Activated CD4-positive, CD25-positive, alpha-beta regulatory T cell treated with anti-CD3 and anti-CD28 coated beads, Interleukin-2, amount 50 U/mL, for 24 hours (primary cell): ENCODE measurements around the gene GCLM.
A peak's percentile ranks its signal among the peaks of the same experiment; 100 is the strongest.
"Not testable (repeated sequence)": the region's sequence is repeated elsewhere in the genome, so short reads cannot be mapped to it uniquely, and the experiment has no call there.

Experiments
- ATAC-seq, 2 donors: fragments of 150-1000 bp; cut with Tn5 transposase; one replicate each; pipeline ENCODE4 v1.10.0; 2021; ENCODE audit warnings: mild to moderate bottlenecking in 1 of 2, moderate library complexity in 1 of 2

The GCLM gene

DNA sequence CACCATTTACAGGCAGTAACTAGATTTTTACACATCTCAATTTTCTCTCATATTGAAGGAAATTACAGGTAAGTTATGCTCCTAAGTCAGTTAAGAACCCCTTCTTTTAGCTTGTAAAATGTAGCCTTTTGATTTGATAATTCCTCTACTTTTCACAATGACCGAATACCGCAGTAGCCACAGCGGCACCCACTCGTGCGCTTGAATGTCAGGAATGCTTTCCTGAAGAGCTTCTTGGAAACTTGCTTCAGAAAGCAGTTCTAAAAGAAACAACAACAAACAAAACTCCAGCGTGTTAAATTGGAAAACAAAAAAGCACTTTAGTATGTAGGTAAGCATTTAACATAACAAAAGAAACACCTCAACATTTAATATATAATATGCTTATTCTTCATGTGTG, 20.3 kb downstream of the GCLM start:
- ATAC-seq = no peak

DNA sequence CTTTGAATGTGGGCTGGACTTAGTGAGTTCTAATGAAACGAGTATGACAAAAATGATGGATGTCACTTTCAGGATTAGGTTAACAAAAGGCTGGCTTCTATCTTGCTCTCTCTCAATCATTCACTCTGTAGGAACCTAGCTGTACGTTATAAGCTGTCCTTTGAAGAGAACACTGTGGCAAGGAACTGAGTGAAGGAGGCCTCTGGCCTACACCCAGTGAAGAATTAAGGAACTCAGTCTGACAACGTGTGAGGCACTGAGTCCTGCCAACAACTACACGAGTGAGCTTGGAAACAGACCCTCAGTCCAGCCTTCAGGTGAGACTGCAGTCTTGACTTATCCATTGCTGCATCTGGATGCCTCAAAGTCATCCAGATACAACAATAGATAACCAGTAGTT, 27.0 kb downstream of the GCLM start:
- no peak for ATAC-seq

DNA sequence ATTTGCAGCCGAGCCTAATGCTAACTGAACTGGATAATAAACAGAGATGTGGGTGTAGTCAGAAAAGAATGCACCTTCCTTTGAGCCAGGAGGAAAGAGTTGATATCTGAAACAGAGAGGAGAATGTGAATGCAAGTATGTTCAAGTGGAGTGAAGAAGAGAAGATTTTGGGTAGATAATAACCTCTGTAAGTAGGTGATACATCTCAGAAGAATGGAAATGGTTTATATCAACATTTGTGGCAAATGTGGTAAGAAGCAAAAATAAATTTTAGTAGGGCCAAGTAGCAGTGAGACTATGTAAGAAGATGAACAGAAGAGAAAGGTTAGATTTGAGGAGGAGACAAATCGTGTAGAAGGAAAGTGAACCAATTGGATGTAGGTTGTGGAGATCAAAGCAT, 28.5 kb downstream of the GCLM start:
- no peak for ATAC-seq

DNA sequence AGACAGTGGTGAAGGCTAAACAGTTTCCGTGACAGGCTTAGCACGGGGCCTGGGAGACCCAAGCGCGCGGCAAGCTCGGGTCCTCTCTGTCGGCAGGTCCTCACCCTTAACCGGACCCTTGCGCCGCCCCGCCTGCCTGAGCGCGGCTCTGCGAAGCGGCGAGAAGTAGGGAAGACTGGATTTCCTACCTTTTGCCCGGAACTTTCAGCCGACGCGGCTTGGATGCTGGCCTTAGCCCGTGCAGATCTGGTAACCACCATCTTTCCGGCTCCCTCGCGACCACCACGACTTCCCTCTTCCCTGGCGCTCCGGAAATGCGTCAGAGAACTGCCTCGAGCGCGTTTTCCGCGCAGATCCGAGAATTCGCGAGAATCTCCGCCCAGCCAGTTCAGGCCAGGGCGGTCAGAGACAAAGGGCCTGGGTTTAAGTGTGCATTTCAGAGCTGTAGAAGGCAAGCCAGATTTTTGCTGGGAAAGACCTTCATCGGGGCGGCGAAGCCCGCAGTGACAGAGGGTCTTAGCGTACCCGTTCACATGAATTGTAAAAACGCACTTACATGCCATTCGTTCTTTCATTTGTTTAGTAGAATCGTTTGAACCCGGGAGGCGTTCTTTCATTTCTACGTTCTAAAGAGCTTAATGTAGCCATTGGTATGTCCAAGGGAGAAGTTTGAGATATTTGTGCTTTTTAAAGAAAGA, 30.2 kb downstream of the GCLM start, which contains the start of gene DNTTIP2:
Gene DNTTIP2 (minus strand): TSS at position 318 of the 698 bp plus-strand sequence. CDS start 58 bp downstream, at position 260.
- ATAC-seq = peak; percentile 90 to 91

DNA sequence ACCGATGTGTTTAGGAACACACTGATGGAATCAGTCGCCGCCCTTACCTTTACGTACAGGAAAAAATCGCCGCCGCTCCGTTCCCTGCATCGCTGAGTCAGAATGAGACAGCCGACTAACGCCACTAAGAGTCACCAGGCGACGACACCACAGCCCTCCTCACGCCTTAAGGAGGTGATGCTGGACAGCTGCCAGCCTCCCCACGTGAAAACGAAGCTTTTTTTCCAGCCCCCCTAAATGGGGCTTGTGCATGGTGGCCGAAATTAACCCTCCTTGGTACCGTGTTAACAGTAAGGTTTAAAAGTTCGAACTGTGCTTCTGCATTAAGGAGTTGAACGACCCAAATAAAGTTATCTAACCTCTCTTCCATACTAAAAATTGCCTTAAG, 30.7 kb downstream of the GCLM start:
- ATAC-seq = peak; percentile 66 to 77

DNA sequence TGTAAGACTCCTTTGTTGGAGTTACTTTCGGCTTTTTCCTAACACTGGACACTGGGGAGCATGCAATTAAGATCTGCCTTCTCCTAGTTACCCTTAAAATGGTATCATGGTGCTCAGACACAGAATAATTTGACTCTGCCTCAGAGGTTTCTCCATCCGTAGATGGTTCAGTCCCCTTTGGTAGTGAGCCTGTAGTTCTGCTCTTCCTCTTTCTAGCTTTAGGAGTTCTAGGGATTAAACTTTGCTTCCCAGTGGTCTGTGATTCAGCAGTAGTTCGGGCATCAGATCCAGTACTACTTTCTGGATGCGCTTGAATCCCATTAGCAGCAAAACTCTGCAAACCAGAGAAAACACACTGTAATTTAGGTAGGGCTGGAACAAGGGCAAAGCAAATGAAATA, 31.7 kb downstream of the GCLM start:
- no peak for ATAC-seq

DNA sequence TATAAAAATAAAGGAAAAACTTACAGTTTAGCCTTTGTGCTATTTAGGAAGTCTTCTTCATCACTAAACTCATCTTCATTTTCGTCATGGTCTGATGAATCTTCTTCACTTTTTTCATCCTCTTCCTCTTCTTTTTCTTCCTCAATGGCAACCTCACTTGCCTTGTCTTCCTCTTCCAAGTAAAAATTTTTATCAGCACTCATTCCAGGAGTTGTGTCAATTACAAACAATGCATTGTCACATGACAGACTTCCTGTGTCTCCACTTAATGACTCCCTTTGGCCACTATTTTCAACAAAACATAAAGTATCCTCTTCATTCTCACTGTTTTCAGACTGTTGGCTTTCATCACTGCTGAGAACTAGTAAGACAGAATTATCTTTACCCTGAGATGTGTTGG, 33.0 kb downstream of the GCLM start:
- ATAC-seq = no peak

DNA sequence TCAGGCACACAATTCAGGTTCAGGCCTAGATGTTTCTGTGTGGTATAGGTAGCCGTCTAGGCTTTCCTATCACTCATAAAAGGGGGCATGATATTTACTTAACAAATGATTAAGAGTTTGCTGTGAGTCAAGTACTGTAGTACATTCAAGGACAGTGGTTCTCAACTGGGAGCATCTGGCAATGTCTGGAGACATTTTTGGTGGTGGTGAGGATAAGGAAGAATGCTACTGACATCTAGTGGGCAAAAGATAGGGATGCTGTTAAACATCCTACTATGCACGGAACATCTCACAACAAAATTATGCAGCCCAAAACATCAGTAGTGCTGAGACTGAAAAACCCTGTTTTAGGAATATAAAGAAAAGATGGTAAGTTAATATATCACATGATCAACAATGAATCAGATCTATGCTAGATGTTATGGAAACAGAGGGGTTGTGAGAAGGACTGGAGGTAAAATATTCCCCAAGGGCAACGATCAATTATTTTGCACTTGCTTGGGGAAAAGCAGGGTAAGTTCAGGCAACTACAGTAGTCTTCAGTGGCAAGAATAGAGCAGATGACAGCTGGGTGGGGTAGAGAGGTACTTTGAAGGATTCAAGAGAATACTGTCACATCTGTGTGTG, 35.1 kb downstream of the GCLM start:
- no peak for ATAC-seq

DNA sequence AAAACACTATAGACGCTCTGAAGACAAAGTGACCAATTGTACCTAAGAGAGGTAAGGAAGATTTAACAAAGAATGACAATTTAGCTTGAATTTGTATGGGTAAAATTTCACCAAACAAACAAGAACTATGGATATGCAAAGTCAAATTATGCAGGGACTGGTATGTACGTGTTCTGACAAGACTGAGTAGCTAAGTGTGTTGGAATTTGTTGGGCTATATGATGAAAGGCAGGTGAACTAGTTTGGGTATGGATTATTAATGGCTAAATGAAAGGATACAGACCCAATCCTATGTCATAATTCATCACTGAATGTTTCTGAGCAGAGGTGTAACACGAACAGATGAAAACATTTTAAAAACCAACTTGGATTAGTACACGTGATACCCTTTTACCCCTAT, 37.9 kb downstream of the GCLM start:
- ATAC-seq = no peak

DNA sequence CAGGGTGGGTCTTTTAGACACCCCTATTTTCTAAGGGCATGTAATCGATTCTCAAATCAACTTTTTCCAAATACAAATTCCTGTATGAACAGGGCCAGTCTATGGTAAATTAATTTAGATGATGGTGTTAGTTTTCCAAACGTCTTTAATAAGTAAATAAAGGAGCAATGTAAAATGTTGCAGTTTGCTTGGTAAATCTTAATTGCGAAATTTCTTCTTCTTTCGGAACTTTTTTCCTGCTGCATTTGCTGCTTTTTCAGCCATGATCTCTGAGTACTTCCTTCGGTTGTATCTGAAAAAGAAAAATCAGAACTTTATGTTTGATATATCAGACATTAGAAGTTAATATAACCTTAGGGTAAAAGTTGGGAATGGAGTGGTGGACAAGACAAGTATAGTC, 39.6 kb downstream of the GCLM start:
- ATAC-seq = no peak

DNA sequence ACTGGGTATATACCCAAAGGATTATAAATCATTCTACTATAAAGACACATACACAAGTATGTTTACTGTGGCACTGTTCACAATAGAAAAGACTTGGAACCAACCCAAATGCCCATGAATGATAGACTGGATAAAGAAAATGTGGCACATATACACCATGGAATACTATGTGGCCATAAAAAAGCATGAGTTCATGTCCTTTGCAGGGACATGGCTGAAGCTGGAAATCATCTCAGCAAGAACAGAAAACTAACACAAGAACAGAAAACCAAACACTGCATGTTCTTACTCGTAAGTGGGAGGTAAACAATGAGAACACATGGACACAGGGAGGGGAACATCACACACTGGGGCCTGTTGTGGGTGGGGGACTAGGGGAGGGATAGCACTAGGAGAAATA, 40.7 kb downstream of the GCLM start:
- not testable (repeated sequence) for ATAC-seq

DNA sequence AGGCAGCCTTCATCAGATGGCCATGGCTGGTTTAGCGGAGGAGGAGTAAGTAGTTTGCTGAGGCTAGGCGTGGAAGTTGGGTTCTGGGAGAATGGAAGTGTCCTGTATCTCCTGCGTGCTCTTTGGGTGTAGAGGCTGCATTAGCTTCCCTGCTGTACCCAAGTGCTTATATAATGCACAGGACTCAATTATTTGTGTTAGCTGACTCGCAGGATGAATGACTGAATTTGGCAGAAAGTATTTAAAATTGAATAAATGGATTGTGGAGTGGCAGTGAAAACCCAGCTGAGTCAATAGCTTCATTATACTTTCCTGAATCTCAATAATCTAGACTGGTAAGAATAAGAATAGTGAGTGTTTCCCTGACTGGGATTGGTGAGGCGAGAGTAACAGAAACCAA, 44.0 kb downstream of the GCLM start:
- peak in 1 of 2 donors; percentile 10 for ATAC-seq

DNA sequence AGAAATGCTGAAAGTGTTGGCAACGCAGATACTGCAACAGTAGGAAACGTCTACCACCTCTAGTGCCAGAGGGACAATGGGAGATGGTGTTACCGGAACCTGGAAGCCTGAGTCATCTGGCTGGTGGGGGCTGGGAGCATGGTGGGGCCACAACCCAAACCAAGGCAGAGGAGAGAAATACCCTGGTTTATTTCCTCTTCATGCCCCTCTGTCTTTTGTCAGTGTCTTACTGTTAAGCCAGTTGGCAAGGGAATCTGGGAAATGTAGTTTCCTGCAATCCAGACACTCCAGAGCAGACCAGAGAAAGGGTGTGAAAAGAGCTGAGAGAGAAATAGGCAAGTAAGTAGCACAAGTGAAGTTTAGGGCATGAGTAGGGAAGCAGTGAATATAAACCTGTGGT, 45.1 kb downstream of the GCLM start:
- ATAC-seq = no peak

DNA sequence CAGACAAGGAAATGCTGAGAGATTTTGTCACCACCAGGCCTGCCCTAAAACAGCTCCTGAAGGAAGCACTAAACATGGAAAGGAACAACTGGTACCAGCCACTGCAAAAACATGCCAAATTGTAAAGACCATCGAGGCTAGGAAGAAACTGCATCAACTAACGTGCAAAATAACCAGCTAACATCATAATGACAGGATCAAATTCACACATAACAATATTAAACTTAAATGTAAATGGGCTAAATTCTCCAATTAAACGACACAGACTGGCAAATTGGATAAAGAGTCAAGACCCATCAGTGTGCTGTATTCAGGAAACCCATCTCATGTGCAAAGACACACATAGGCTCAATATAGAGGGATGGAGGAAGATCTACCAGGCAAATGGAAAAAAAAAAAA, 51.6 kb downstream of the GCLM start:
- not testable (repeated sequence) for ATAC-seq

DNA sequence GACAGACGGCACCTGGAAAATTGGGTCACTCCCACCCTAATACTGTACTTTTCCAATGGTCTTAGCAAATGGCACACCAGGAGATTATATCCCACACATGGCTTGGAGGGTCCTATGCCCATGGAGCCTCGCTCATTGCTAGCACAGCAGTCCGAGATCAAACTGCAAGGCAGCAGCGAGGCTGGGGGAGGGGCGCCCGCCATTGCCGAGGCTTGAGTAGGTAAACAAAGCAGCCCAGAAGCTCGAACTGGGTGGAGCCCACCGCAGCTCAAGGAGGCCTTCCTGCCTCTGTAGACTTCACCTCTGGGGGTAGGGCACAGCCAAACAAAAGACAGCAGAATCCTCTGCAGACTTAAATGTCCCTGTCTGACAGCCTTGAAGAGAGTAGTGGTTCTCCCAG, 53.2 kb downstream of the GCLM start:
- not testable (repeated sequence) for ATAC-seq

DNA sequence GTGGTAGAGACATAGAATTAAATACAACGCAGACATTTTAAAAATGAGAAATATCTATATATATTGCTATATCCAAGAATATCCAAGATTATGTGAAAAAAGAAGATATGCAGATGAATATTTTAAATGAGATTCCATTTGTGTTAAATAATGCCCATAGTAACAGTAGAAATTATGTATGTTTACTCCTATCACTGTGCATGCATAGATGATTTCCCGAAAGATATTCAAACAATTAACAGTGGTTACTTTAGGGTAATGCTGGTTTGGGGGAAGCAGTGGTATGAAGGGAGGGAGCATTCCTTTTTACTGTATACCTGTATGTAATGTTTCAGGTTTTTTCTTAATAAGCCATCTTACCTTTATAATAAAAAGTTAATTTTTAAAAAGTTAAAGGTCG, 55.3 kb downstream of the GCLM start:
- no peak for ATAC-seq

DNA sequence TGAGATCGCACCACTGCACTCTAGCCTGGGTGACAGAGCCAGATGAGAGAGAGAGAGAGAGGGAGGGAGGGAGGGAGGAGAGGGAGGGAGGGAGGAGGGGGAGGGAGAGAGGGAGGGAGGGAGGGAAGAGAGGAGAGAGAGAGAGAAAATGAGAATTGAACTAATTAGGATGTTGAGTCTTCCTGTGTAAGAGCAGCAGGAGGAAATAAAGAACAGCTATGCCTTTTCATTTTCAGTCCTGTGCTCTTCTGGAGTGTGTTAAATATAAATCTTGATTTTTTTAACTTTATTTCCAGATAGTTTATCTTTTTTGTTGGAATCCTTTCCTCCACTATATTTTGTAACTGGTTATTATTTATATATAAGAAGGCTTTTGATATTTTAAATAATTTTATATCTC, 57.4 kb downstream of the GCLM start:
- no peak for ATAC-seq

DNA sequence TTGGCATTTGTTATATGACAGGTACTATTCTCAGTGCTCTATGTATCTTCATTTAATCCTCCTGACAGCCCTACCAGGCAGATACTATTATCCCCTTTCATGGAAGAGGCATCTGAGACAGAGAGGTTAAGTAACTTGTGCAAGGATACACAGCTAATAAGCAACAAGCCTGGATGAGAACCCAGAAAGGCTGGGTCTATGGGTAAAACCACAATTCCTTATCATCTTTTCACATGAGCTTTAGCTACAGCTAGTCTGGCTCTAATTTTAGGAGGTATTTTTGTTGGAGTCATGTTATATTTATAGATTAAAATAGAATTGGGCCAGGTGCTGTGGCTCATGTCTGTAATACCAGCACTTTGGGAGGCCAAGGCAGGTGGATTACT, 57.9 kb downstream of the GCLM start:
- ATAC-seq = no peak

DNA sequence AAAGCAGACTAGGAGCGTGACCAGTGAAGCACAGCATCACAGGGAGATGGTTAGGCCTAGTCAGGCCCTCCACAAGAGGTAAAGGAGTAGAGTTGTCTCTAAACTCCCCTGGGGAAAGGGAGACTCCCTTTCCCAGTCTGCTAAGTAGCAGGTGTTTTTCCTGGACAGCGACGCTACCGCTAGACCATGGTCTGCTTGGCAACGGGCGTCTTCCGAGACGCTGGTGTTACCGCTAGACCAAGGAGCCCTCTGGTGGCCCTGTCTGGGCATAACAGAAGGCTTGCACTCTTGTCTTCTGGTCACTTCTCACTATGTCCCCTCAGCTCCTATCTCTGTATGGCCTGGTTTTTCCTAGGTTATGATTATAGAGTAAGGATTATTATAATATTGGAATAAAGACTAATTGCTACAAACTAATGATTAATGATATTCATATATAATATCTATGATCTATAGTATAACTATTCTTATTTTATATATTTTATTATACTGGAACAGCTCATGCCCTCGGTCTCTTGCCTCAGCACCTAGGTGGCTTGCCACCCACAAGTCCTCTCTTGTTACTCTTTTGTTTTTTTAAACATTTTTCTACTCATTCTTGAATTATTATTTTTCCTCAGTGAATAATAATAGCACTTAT, 58.4 kb downstream of the GCLM start:
- not testable (repeated sequence) for ATAC-seq

DNA sequence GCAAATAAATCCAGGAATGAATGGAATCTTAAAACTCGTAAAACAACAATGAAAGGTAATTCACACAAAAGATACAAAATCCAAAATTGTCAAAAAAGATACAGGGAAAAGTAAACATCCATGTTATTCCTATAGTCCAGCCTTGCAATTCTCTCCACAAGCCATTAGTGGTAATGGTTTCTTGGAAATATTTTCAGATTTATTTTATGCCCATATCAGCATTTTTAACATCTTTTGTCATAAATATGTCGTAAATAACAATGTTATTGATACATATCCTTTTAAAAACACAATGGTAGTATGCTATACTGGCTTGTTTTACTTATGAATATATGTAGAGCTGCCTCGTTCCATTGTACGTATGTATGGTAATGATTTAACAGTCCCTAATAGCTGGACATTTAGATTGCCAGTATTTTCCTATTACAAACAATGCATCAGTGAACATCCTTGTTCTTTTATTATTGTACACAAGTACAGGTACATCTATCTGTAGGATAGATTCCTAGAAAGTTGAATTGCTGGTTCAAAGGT, 60.8 kb downstream of the GCLM start:
- no peak for ATAC-seq

DNA sequence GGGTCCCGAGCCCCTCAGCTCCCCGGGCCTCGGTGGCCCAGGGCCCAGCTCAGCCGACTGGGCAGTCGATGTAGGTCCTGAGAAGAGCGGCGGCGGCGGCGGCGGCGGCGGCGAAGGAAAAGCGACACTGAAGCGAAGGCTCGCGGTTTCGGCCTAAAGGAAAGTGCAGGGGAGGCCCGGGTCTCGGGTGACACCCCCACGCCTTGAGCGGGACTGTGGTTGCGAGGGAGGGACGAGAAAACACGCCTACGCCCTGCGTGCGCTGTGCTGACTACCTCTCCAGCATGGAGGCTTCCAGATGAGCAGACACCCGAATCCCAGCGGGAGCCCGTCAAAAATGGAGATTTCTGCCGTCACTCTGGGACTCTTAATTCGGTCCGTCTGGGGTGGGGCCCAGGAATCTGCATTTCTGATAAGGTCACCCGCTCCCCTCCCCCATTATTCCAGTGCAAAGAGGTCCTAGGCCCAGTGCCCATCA, 61.4 kb downstream of the GCLM start:
- peak; percentile 4 to 12 for ATAC-seq

DNA sequence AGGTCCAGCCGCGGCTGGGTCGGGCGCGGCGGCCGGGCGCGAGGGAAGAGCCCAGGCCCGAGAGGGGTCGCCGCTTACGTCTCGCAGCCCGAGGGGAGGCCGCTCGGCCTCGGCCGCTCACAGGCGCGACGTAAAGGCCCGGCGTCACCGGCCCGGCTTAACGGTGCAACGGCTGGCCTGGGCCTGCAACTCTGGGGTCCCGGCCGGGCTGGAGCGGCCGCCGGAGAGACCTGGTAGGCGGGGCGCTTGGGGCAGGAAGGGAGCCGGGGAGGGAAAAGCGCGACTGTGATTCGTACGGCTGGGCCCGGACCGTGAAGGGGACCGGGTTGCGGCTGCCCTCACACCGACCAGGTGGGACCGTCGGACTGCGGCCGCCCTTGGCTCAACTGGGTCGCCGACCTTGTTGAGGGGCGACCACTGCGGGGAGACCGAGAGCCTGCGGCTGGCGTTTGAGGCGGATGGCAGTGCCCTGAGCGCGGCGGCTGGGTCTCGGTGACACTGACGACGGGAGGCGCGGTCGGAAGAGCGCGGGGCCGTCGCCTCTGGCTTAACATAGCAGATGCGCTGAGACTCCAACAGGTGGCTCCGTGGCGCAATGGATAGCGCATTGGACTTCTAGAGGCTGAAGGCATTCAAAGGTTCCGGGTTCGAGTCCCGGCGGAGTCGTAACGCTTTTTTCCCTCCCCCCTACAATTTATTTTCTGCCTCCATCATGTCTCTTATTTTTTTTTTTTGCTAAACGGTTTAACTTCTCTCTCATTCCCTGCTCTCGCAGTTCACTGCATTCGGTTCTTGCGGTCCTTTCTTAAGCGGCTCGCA, 62.0 kb downstream of the GCLM start:
- peak; percentile 74 to 75 for ATAC-seq
